Measurements from ENCODE around the gene APEH.

- TF ChIP-seq USF1 (IDR thresholded peaks at IDR 0.05) (no peak), YY1 (IDR thresholded peaks at IDR 0.05; ENCODE audit: low read depth) (no peak), MAX (IDR thresholded peaks at IDR 0.05) (no peak), CREB1 (IDR thresholded peaks at IDR 0.05; ENCODE audit: low read depth) (no peak), TAF1 (IDR thresholded peaks at IDR 0.05; ENCODE audit: low read depth) (no peak), EP300 (IDR thresholded peaks at IDR 0.05; ENCODE audit: borderline replicate concordance) (no peak)
Observed at GRCh38 chr3:49650177-49650576, 24.0 kb upstream of the APEH start.
